IMR-90 (cell line): ENCODE data around the gene TNFRSF21.

Source experiments
- BHLHE40 ChIP-seq: fragments of 150-350 bp; IDR thresholded peaks from 2 replicates; pipeline ENCODE4 v1.6.1; 2016; ENCODE audit warnings: mild to moderate bottlenecking, low read depth, low read length
- CEBPB ChIP-seq: IDR thresholded peaks from 2 replicates; pipeline ENCODE4 v1.6.1; 2012; ENCODE audit warnings: low read depth, low read length, improper control_type of control experiment
- MXI1 ChIP-seq: IDR thresholded peaks from 2 replicates; pipeline ENCODE4 v1.6.1; 2012; ENCODE audit warnings: low read depth, mild to moderate bottlenecking, low read length, moderate library complexity, borderline replicate concordance
- NFE2L2 ChIP-seq: fragments of 150-350 bp; IDR thresholded peaks from 2 replicates; pipeline ENCODE4 v1.6.1; 2016; ENCODE audit warnings: low read depth, mild to moderate bottlenecking, low read length
- POLR2A ChIP-seq: IDR thresholded peaks from 2 replicates; pipeline ENCODE4 v1.6.1; 2012; ENCODE audit warnings: mild to moderate bottlenecking, low read depth, low read length
- RCOR1 ChIP-seq: IDR thresholded peaks from 2 replicates; pipeline ENCODE4 v1.6.1; 2012; ENCODE audit warnings: mild to moderate bottlenecking, low read length, improper control_type of control experiment; ENCODE audit not compliant: insufficient replicate concordance
- SMC3 ChIP-seq: fragments of 150-350 bp; IDR thresholded peaks from 2 replicates; pipeline ENCODE4 v1.6.1; 2016; ENCODE audit warnings: low read depth, mild to moderate bottlenecking, antibody characterized with exemption, low read length, moderate library complexity
- TF ChIP-seq, protein P1 (sequence below): conservative IDR thresholded peaks from 2 replicates; pipeline ENCODE4 v1.5.1; 2012; ENCODE audit warnings: mild to moderate bottlenecking, low read depth, low read length, improper control_type of control experiment

- TF ChIP-seq POLR2A: no peak
- TF ChIP-seq, protein P1, sequence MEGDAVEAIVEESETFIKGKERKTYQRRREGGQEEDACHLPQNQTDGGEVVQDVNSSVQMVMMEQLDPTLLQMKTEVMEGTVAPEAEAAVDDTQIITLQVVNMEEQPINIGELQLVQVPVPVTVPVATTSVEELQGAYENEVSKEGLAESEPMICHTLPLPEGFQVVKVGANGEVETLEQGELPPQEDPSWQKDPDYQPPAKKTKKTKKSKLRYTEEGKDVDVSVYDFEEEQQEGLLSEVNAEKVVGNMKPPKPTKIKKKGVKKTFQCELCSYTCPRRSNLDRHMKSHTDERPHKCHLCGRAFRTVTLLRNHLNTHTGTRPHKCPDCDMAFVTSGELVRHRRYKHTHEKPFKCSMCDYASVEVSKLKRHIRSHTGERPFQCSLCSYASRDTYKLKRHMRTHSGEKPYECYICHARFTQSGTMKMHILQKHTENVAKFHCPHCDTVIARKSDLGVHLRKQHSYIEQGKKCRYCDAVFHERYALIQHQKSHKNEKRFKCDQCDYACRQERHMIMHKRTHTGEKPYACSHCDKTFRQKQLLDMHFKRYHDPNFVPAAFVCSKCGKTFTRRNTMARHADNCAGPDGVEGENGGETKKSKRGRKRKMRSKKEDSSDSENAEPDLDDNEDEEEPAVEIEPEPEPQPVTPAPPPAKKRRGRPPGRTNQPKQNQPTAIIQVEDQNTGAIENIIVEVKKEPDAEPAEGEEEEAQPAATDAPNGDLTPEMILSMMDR: no peak
- no peak for TF ChIP-seq MXI1
- TF ChIP-seq NFE2L2: no peak
- no peak for TF ChIP-seq BHLHE40
- TF ChIP-seq RCOR1: no peak
- TF ChIP-seq CEBPB: no peak
- no peak for TF ChIP-seq SMC3
Measured at GRCh38 chr6:47300417-47300816, 9.3 kb downstream of the TNFRSF21 start.
